IPS DF 4.7 (cell line): ENCODE measurements around the gene SMIM24.
"Not testable (repeated sequence)": the region's sequence is repeated elsewhere in the genome, so short reads cannot be mapped to it uniquely, and the experiment has no call there.

ENCODE experiments used
- DNase-seq: peaks from one replicate; pipeline ENCODE4 v3.0.0-alpha.2; 2013; ENCODE audit warnings: low spot score; ENCODE audit errors: extremely low read depth

The SMIM24 gene

GRCh38 chr19:3480383-3481091 lies at the start of gene SMIM24:
TSS of gene SMIM24 (minus strand) at chr19:3480525. CDS start at chr19:3480463, 62 bp downstream.
- no peak for DNase-seq

DNA sequence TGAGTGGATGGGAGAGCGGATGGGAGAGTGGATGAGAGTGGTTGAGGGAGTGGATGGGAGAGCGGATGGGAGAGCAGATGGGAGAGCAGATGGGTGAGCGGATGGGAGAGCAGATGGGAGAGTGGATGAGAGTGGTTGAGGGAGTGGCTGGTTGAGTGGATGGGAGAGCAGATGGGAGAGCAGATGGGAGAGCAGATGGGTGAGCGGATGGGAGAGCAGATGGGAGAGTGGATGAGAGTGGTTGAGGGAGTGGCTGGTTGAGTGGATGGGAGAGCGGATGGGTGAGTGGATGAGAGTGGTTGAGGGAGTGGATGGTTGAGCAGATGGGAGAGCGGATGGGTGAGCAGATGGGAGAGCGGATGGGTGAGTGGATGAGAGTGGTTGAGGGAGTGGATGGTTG lies 49.0 kb upstream of the SMIM24 start:
- not testable (repeated sequence) for DNase-seq

DNA sequence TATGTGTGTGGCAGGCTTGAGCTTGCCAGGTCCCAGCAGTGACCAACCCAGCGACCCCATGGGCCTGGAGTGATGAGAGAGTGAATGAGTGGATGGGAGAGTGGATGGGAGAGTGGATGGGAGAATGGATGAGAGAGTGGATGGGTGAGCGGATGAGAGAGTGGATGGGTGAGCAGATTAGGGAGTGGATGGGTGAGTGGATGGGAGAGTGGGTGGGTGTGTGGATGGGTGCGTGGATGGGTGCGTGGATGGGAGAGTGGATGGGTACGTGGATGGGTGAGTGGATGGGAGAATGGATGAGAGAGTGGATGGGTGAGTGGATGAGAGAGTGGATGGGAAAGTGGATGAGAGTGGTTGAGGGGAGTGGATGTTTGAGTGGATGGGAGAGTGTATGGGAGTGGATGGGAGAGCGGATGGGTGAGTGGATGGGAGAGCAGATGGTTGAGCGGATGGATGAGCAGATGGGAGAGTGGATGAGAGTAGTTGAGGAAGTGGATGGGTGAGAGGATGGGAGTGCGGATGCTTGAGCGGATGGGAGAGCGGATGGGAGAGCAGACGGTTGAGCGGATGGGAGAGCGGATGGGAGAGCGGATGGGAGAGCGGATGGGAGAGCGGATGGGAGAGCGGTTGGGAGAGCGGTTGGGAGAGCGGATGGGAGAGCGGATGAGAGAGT lies 48.4 kb upstream of the SMIM24 start:
- DNase-seq: no peak

- no peak for DNase-seq
These were observed 47.8 kb upstream of the SMIM24 start for GRCh38 chr19:3528080-3528479.

DNA sequence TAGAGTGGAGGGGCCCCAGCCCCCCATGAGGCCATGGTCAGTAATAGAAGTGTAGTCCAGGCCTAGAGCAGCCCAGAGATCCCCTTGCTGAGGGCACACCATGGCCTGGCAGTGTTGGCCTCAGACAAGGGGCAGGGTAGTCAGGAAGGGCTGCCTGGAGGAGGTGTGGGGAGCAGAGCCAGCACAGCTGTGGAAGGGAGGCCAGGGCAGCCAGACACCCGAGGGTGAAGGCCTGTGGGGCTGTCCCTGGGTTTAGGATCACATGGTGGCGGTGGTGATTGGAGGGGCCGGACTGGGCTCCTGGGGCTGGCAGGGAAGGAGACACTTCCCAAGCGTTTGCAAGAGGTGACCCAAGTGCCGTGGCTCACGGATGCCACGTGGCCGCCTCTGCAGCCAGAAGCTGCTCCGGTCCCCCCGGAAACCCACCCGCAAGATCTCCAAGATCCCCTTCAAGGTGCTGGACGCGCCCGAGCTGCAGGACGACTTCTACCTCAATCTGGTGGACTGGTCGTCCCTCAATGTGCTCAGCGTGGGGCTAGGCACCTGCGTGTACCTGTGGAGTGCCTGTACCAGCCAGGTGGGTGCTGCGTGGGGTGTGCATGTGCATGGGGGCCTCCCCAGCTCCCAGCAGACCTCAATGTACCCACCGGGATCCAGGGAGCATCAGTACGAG lies 47.0 kb upstream of the SMIM24 start:
- no peak for DNase-seq

- DNase-seq: no peak
These were observed 46.3 kb upstream of the SMIM24 start for GRCh38 chr19:3526507-3527237.

DNA sequence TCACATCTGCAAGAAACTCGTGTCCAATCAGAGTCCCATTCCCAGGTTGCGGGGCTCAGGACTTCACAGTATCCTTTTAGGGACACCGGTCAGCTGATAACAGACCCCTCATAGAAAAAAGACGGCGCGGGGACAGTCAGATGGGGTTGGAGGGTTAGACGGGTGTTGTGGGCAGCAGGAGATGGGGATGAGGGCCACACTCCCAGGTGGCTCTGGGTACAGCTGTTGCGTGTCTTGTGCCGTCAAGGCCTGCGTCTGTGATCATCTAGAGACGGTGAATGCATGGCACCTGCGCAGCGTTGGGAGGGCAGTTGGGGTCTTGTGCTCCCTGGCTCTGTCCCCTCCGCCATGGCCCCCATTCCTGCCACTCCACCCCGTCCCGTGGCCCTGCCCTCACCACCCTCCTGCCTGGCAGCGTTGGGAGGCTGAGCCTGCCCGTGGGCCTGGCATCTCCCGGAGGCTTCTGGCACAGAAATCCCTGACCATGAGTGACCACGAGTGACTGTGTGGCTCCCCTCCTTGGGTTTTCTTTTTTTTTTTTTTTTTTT lies 44.7 kb upstream of the SMIM24 start:
- DNase-seq: no peak

DNA sequence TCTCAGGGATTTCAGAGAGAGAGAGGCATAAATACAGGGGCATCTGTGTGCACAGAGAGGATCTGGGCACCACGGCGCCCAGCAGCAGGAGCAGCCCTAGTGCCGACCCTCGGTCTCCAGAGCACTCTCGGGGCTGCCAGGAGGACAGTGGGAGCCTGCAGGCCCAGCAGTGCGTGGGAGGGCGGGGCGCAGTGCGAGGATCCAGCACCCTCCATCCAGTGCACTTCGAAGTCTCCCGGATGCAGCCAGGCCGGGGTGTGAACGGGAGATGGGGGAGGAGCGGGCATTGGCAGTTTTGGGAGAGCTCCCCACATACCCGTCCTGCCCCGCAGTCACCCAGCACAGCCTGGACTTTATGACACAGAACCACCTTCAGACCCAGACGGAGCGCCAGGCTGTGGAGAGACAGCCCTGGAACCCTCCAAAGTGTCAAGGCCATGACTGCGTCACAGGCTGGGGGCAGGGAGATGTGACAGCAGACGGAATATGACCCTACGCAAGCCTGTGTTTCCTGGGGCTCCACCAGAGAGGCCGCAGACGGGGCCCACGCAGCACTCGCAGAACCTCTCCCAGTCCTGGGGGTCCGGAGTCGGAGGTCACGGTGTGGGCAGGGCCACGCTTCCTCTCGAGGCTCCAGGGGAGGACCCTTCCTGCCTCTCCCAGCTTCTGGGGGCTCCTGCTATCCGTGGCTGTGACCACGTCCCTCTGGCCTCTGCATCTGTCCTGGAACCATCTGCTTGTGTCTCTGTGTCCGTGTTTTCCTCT lies 43.9 kb upstream of the SMIM24 start:
- DNase-seq: no peak

- DNase-seq: no peak
These were observed 43.2 kb upstream of the SMIM24 start for GRCh38 chr19:3523361-3524077.

DNA sequence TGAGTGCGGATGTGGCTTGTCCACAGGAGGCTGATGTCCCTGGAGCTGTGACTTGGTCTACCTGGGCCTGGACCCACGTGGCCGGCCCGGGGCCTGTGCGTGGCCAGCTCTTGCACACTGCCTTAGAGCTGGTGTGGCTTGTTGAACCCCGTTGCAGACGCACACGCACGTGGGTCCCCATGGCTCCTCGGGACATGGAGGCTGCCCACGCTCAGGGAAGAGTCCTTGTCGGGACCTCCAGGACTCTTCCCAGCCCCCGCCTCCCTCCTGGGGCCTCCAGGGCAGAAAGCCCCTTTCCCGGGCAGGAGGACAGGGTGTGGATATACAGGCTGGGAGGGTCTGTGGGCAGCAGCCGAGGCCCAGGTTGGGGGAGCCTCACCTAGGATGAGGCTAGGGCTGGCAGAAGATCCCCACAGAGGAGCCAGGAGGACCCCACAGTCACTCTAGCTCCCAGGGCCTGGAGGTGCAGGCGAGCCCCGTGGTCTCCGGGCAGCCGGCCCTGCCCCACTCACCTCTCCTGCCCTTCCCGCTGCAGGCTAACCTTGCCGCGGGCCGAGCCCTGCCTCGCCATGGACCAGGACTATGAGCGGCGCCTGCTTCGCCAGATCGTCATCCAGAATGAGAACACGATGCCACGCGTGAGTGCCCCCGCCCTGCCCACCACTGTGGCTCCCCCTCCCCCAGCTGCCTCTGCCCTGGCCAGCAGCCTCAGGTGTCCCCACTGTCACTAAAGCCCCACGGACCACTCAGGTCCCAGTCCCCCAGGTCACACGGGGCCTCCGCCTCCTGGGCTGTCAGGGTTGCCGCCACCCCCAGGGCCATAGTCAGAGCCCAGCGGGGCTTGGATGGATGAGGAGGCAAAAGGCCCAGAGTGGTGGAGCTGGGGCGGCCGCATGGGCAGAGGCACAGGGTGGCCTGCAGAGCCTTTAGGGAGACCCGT lies 42.4 kb upstream of the SMIM24 start:
- DNase-seq: no peak

GRCh38 chr19:3521104-3521445 lies 40.8 kb upstream of the SMIM24 start:
- no peak for DNase-seq

DNA sequence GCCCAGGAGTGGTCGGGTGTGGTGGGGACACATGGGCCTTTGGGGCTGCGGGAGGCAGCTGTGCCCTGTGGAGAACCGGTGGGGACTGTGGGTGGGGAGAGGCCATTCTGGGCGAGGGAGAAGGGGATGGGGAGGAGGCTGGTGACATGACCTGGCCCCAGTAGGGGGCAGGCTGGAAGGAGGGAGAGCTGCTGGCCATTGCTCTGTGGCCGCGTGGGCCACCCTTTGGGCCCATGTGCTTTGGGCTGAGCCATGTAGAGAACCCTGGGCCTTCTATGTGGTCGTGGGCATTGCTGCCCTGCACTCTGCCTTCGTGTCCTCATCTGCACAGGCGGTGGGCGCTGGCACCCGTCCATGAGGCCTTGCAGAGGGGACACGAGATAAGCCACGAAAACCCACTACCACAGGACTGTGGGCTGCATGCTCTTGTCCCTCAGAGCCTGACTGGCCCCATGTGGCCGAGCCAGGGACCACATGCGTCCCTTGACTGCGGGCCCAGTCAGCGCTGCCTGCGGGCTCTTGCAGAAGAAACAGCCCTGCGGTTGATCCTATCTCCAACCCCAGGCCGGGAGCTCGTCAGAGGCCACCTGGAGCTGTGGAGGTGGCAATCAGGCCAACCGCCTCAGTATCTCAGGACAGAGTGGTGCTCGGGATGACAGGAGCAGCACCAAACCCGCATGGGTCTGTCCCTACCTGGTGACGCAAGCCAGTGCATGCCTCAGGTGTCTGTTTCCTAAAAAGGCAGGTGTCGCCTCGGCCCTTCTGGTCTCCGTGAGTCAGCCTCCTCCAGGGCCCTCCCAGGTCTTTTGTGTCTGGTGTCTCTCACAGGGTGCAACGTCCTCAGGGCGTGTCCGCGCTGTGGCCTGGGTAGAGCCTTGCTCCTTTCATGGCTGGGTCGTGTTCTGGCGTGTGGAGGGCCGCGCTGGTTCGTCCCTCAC lies 40.1 kb upstream of the SMIM24 start:
- DNase-seq: no peak

GRCh38 chr19:3519126-3519525 lies 38.8 kb upstream of the SMIM24 start:
- DNase-seq: no peak

- no peak for DNase-seq
These were observed 38.3 kb upstream of the SMIM24 start for GRCh38 chr19:3518659-3519058.

GRCh38 chr19:3518255-3518654 lies 37.9 kb upstream of the SMIM24 start:
- no peak for DNase-seq

- DNase-seq: no peak
These were observed 37.3 kb upstream of the SMIM24 start for GRCh38 chr19:3517638-3518037.

DNA sequence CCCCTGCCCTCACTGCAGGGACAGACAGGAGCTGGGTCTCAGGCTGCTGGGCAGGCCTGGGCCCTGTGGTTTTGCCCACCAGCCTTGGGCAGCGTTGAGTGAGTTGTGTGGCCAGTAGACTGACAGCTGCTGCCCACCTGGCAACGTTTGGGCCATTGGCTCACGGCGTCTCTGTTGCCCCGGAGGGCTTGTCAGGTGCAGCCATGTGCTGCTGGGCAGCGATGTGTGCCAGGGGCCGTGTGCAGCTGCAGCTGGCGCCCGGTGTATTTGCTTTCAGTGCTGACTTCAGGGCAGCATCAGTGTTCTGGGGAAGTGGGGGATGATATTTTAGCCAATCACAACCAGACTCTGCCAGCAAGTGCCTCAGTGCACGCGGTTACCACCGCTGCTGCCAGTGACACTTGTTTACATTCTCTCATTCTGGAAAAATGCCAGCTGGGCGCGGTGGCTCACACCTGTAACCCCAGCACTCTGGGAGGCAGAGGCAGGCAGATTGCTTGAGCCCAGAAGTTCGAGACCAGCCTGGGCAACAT lies 36.4 kb upstream of the SMIM24 start:
- DNase-seq: no peak

DNA sequence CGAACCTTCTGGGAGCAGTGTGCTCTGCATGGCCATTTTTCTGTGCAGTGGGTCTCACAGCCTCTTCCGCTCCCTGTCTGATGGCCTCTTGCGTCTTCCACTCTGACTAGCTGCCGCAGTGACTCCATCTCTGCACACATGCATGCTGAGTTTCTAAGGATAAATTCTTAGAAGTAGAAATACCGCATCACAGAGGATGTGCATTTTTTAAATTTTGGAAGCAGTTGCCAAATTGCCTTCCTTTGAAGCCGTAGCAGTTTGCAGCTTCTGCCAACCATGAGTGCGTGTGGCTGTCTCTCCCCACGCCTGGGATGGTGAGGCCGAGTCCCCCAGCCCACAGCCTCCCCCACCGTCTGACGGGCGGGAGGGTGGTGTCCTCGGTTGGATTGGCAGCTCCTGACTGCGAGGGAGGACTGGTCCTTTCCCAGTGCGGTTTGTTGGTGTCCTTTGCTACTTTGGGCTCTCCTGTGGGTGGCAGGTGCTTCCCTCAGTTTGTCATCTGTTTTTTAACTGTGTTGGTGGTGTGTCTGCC lies 35.6 kb upstream of the SMIM24 start:
- no peak for DNase-seq
